Left hindlimb (tissue), 1 donor: ENCODE measurements around the gene CEP170B.

Source experiments
- DNase-seq: peaks from one replicate; pipeline ENCODE4 v3.0.0-alpha.2; 2018

Gene CEP170B

GRCh38 chr14:104868060-104868740 is 3.1 kb downstream of the CEP170B start:
- no peak for DNase-seq

- DNase-seq, result no peak
Measured at GRCh38 chr14:104868811-104869572, 3.9 kb downstream of the CEP170B start.

- no peak for DNase-seq
Measured at GRCh38 chr14:104869669-104870367, 4.8 kb downstream of the CEP170B start.

- peak; percentile 31 for DNase-seq
Measured at GRCh38 chr14:104870368-104871144, 5.5 kb downstream of the CEP170B start.

GRCh38 chr14:104871145-104871655 is 6.1 kb downstream of the CEP170B start:
- no peak for DNase-seq

GRCh38 chr14:104871656-104872468 is 6.8 kb downstream of the CEP170B start:
- DNase-seq, result peak; percentile 34

- peak; percentile 81 for DNase-seq
Measured at GRCh38 chr14:104872469-104873341, 7.6 kb downstream of the CEP170B start.

GRCh38 chr14:104873380-104874055 is 8.4 kb downstream of the CEP170B start:
- no peak for DNase-seq

- peak; percentile 23 for DNase-seq
Measured at GRCh38 chr14:104874110-104874531, 9.1 kb downstream of the CEP170B start.

- peak; percentile 23 for DNase-seq
Measured at GRCh38 chr14:104874571-104875411, 9.7 kb downstream of the CEP170B start.

- peak; percentile 28 for DNase-seq
Measured at GRCh38 chr14:104875412-104875751, 10.3 kb downstream of the CEP170B start.

GRCh38 chr14:104875811-104876210 is 10.7 kb downstream of the CEP170B start:
- DNase-seq, result no peak

- DNase-seq, result no peak
Measured at GRCh38 chr14:104876251-104876699, 11.2 kb downstream of the CEP170B start.

GRCh38 chr14:104877066-104877805 is 12.2 kb downstream of the CEP170B start:
- DNase-seq, result peak; percentile 23

- peak; percentile 18 for DNase-seq
Measured at GRCh38 chr14:104877806-104878550, 12.9 kb downstream of the CEP170B start.

GRCh38 chr14:104878582-104878981 is 13.5 kb downstream of the CEP170B start:
- peak; percentile 15 for DNase-seq

- DNase-seq, result peak; percentile 23
Measured at GRCh38 chr14:104879201-104879982, 14.3 kb downstream of the CEP170B start.
